Cardiac fibroblast (primary cell): ENCODE data around the gene AHNAK2.

Experiments used
- DNase-seq, 2 donors: peaks; one replicate each; pipeline versions ENCODE4 v3.0.0 to v3.0.0-alpha.2; 2010; ENCODE audit warnings: low read depth in 2 of 2
- H3K4me3 ChIP-seq, 2 donors: replicated peaks in 1 of 2; 1 replicate in 1 of 2; 2 replicates in 1 of 2; pipeline ENCODE4 v1.5.1; 2011; ENCODE audit warnings: low read depth in 2 of 2, low read length in 2 of 2, mild to moderate bottlenecking in 2 of 2, moderate library complexity in 1 of 2
- CTCF ChIP-seq: IDR thresholded peaks from one replicate; pipeline ENCODE4 v1.5.1; 2011; ENCODE audit warnings: low read depth, mild to moderate bottlenecking, low read length, inconsistent platforms

AHNAK2 gene

GRCh38 chr14:104899781-104900180 is 78.4 kb downstream of the AHNAK2 start:
- no peak for TF ChIP-seq CTCF
- H3K4me3 ChIP-seq, result no peak overlapping the region
- DNase-seq, result no peak

- DNase-seq, result peak in 1 of 2 donors; percentile 31
- no peak for TF ChIP-seq CTCF
- no peak overlapping the region for H3K4me3 ChIP-seq
These were observed 79.2 kb downstream of the AHNAK2 start for GRCh38 chr14:104898870-104899510.

GRCh38 chr14:104898195-104898558 is 80.0 kb downstream of the AHNAK2 start:
- no peak for DNase-seq
- TF ChIP-seq CTCF, result no peak
- H3K4me3 ChIP-seq, result no peak overlapping the region

- no peak for TF ChIP-seq CTCF
- no peak for DNase-seq
These were observed 80.6 kb downstream of the AHNAK2 start for GRCh38 chr14:104897330-104898194.

GRCh38 chr14:104895786-104896661 is 82.2 kb downstream of the AHNAK2 start:
- TF ChIP-seq CTCF, result no peak
- DNase-seq, result no peak
- no peak overlapping the region for H3K4me3 ChIP-seq

More at GRCh38 chr14:104897330-104898194, 80.6 kb downstream of the AHNAK2 start:
- H3K4me3 ChIP-seq, result no peak overlapping the region

GRCh38 chr14:104895207-104895785 is 82.9 kb downstream of the AHNAK2 start:
- DNase-seq, result no peak
- no peak for TF ChIP-seq CTCF
- H3K4me3 ChIP-seq, result no peak overlapping the region
